VCaP (cell line): ENCODE data around the gene UCHL3.

Experiments
- H3K27ac ChIP-seq: fragments of 450-650 bp; 2 replicates; pipeline ENCODE4 v1.5.1; 2017
- CTCF ChIP-seq: fragments of 450-650 bp; conservative IDR thresholded peaks from 2 replicates; pipeline ENCODE4 v1.5.1; 2017; ENCODE audit warnings: mild to moderate bottlenecking, moderate library complexity

UCHL3 gene

DNA sequence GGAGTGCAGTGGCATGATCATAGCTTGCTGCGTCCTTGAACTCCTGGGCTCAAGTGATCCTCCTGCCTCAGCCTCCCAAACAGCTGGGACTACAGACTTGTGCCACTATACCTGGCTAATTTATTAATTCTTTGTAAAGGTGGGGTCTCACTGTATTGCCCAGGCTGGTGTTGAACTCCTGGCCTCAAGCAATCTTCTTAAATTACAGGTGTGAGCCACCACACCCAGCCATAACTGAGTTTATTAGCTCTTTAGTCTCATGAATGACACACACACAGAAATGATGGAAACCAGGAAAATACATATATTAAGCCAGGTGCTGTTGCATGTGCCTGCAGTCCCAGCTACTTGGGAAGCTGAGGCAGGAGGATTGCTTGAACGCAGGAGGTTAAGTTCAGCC lies 53.4 kb downstream of the UCHL3 start:
- H3K27ac ChIP-seq: no peak overlapping the region
- TF ChIP-seq CTCF: no peak

DNA sequence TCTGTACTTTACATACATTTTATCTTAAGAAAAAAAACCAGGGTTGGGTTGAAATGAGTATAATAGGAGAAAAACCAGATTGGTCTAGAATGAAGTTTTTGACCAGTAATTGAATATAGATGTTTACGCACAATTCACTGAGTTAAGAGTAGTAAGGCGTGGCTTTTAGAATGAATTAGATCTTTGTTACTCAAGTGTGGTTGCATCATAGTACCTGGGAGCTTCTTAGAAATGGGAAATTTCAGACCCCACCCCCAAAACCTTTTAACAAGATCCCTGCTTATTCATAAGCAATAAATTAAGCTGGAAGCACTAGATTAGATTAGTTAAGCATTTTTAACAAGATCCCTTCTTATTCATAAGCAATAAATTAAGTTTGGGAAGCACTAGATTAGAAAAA lies 57.9 kb downstream of the UCHL3 start:
- H3K27ac ChIP-seq: no peak overlapping the region
- TF ChIP-seq CTCF: no peak

DNA sequence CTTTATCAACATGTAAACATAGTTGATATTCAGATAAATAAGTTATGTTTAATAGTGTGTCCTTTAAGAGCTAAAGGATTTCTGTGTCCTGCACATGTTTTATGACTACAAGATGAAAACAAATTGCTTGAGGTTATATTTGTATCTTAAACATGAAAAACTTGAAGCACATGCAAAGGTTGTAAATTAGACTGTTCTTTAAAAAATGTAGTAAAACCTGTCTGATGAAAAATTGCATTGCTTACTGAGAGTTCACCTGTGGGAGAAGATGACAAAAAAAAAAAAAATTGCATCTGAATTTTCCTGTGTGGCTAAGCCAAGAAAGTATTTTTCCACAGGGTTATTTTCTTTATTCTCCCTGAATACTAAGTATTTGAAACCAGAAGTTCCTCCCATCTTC lies 60.9 kb downstream of the UCHL3 start:
- peak overlapping the region; percentile 60 for H3K27ac ChIP-seq
- TF ChIP-seq CTCF: no peak

- TF ChIP-seq CTCF: no peak
- no peak overlapping the region for H3K27ac ChIP-seq
Measured at GRCh38 chr13:75612354-75612753, 62.8 kb downstream of the UCHL3 start.

- H3K27ac ChIP-seq: no peak overlapping the region
- TF ChIP-seq CTCF: no peak
Measured at GRCh38 chr13:75617230-75617629, 67.6 kb downstream of the UCHL3 start.

GRCh38 chr13:75618308-75618707 lies 68.7 kb downstream of the UCHL3 start:
- no peak for TF ChIP-seq CTCF
- H3K27ac ChIP-seq: no peak overlapping the region

- no peak overlapping the region for H3K27ac ChIP-seq
Measured at GRCh38 chr13:75620020-75620419, 70.4 kb downstream of the UCHL3 start.

More at GRCh38 chr13:75620020-75620419, 70.4 kb downstream of the UCHL3 start:
- no peak for TF ChIP-seq CTCF
